LNCAP (cell line): Measurements from ENCODE around the gene NOP16.
A peak's percentile ranks its signal among the peaks of the same experiment; 100 is the strongest.

ENCODE experiments used
- TF ChIP-seq, protein P1 (sequence below): fragments of 450-650 bp; IDR thresholded peaks from 2 replicates; pipeline ENCODE4 v1.5.1; 2017; ENCODE audit warnings: mild to moderate bottlenecking

NOP16 gene

GRCh38 chr5:176368726-176369125 is 19.7 kb downstream of the NOP16 start:
- TF ChIP-seq, protein P1, sequence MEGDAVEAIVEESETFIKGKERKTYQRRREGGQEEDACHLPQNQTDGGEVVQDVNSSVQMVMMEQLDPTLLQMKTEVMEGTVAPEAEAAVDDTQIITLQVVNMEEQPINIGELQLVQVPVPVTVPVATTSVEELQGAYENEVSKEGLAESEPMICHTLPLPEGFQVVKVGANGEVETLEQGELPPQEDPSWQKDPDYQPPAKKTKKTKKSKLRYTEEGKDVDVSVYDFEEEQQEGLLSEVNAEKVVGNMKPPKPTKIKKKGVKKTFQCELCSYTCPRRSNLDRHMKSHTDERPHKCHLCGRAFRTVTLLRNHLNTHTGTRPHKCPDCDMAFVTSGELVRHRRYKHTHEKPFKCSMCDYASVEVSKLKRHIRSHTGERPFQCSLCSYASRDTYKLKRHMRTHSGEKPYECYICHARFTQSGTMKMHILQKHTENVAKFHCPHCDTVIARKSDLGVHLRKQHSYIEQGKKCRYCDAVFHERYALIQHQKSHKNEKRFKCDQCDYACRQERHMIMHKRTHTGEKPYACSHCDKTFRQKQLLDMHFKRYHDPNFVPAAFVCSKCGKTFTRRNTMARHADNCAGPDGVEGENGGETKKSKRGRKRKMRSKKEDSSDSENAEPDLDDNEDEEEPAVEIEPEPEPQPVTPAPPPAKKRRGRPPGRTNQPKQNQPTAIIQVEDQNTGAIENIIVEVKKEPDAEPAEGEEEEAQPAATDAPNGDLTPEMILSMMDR, result no peak

DNA sequence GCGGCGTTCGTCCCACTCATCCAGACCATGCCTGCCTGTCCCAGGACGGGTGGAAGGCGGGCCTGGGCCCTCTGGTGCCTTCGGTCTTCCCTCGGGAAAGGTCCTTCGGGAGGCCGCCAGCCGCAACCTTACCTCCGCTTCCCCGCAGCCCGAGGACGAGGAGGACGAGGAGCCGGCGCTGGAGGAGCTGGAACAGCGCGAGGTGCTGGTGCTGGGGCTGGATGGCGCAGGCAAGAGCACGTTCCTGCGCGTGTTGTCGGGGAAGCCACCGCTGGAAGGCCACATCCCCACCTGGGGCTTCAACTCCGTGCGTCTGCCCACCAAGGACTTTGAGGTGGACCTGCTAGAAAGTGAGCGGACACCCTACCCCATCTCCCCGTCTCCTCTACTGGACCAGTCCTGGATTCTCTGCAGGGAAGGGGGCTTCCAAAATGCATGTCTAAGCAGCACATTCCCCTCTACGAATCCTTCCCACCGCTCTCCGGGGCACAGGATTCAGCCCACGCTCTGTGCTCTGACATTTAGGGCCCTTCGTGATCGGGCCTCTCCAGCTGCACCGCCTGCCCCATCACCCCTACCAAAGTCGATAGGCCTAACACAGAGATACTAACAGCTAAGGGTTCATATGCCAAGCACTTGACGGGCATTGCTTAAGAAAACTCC is 22.0 kb downstream of the NOP16 start:
- TF ChIP-seq, protein P1, result no peak

- TF ChIP-seq, protein P1, result no peak
These were observed 22.8 kb downstream of the NOP16 start, which contains the start of gene ARL10 for GRCh38 chr5:176365351-176366231. TSS of gene ARL10 (plus strand) at chr5:176365487. CDS start at chr5:176365564, 77 bp downstream.

GRCh38 chr5:176364765-176365350 is 23.5 kb downstream of the NOP16 start:
- TF ChIP-seq, protein P1, result no peak

DNA sequence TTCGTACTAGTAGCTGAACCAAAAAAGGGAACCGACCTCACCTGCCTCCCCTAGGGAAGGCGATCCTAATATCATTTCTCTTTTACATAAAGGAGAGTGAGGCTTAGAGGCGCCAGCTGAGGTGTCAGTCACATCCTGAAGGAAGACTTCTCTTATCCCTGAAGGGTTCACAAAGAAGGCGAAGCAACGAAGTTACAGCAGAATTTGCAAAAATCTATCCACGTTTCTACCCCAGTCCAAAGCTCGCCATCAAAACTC is 26.2 kb downstream of the NOP16 start:
- TF ChIP-seq, protein P1, result no peak

DNA sequence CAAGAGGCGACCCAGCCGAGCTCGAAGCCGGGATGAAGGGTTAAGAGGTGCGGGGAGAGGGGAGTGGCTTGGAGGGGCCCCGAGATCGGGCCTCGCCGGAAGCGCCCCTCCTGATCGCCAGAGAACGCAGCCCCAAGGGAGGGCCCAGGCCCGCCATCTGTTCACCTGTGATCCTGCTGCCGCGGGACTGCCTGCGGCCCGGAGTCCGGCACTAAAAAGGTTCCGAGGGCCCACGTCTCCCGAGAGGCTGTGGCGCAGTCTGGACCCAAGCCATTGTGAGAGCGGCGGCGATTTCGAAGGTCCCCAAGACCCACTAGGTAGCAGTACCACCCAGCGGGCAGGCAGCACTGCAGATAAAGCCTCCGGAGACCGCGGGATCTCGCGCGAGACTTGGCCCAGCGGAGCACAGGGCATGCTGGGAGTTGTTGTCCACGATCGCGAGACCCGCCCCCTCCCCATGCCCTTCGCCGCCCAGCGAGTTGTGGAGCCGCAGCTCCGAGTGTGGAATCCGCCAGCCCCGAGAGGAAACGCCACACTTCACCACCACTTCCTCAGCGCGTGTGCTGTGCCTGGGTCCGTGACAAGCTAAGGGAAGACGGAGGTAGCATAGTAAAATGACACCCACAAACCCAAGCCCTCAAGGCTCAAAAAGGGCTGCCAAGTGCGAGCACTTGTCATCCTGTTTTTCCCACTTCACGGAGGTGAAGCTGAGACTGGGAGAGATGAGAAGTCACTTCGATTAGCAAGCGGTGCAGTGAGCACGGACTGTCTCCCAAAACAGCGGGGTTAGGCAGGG is 26.8 kb downstream of the NOP16 start, which contains the start of gene KIAA1191:
Gene KIAA1191, minus strand, starts transcription at position 328 of the 796 bp plus-strand sequence. CDS start 2,256 bp downstream, outside the sequence.
- TF ChIP-seq, protein P1, result peak; percentile 32; the same call in 1 of the 2 replicates

GRCh38 chr5:176360894-176361436 is 27.4 kb downstream of the NOP16 start:
- TF ChIP-seq, protein P1, result no peak
